Activated CD4-positive, alpha-beta T cell treated with anti-CD3 and anti-CD28 coated beads, Interleukin-10, Interleukin-2, amounts not matched to agents 100 ng/mL and 50 ng/mL, durations not matched to agents 16 hours and 8 hours (primary cell): ENCODE results near the gene DCAF7.

Source experiments
- DNase-seq: peaks from one replicate; pipeline ENCODE4 v3.0.0-alpha.2; 2020

DCAF7 gene

DNA sequence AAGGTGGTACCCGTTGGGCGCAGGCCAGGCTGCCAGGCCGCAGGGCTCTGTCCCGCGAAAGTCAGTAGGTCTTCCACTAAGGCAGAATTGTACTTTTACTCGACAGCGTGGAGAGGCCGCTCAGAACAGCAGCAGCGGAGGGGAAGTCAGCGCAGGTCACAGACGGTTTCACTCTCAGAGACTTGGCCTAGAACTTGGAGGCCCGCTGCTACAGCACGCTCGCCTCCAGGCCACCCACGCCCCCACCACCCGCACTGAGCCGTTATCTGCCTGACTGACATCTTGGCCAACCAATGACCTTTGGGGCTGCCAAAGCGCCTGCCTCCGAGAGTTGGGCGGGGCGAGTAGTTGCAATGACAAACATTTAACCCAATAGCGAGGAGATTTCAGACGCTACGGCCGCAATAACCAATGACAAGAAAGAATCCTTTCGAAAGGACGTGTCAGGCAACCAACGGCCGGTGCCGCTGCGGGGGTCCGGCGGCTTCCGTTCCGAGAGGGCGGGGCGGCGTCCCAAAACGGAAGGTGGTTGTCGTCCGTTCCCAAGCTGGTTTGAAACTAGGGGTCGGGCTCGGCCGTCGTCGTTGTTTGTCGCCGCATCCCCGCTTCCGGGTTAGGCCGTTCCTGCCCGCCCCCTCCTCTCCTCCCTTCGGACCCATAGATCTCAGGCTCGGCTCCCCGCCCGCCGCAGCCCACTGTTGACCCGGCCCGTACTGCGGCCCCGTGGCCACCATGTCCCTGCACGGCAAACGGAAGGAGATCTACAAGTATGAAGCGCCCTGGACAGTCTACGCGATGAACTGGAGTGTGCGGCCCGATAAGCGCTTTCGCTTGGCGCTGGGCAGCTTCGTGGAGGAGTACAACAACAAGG lies at the start of gene DCAF7:
Gene DCAF7 (plus strand): TSS at position 532 of the 871 bp plus-strand sequence. CDS start 201 bp downstream, at position 733.
- DNase-seq, result peak; percentile 100

DNA sequence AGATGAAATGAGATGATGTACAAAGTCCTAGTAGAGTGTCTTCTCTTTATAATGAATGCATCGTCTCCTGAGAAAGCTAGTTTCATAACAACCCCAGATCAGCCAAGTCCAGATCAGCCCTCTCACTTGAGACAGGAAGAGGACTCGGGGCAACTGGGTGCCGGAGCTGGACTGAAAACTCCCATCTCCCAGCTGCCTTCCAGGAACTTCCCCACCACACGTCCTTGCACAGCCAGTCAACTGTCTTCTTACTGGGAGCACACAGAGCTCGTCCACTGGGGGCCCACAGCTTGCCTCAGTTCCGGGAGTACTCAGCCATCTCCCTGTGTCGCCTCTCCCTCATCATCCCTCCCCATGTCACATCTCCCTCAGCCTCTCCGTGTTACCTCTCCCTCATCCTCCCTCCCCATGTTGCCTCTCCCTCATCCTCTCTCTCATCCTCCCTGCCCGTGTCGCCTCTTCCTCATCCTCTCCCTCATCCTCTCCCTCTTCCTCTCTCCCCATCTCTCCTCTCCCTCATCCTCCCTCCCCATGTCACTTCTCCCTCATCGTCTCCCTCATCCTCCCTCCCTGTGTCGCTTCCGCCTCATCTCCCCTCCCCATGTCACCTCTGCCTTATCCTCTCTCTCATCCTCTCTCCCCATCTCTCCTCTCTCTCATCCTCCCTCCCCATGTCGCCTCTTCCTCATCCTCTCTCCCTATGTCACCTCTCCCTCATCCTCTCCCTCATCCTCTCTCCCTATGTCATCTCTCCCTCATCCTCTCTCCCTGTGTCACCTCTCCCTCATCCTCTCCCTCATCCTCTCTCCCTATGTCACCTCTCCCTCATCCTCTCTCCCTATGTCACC lies 49.5 kb upstream of the DCAF7 start:
- DNase-seq, result no peak

GRCh38 chr17:63503341-63503705 lies 47.0 kb upstream of the DCAF7 start:
- no peak for DNase-seq

- DNase-seq, result no peak
These were observed 46.0 kb upstream of the DCAF7 start for GRCh38 chr17:63504261-63504660.

DNA sequence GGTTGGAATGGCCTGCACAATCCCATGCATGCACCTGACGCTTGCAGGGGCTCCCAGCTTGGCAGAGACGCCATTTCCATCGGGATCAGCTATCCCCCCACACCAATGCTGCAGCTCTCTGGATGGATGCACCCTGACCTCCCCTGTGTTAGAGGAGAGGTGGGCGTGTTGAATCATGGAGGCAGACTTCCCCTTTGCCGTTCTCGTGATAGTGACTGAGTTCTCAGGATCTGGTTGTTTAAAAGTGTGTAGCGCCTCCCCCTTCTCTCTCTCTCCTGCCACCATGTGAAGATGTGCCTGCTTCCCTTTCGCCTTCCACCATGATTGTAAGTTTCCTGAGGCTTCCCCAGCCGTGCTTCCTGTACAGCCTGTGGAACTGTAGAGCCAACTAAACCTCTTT lies 44.9 kb upstream of the DCAF7 start:
- no peak for DNase-seq

DNA sequence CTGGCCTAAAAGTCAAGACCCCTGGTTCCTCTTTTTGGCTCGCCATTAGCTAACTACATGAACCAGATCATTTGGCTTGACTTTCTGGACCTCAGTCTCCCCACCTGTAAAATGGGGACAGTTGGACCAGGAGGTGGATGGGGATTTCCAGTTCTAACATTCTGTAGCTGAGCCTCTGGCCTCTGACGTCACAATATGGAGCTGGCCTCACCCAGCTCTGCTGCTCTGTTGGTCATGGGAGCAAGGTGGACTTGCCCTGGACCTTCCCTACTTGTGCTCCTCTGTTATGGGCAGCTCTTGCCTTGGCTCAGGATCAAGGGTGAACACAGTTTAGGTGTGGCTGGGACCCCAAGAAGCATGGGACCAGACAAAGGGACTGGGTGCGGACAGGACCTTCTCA lies 43.6 kb upstream of the DCAF7 start:
- DNase-seq, result no peak

DNA sequence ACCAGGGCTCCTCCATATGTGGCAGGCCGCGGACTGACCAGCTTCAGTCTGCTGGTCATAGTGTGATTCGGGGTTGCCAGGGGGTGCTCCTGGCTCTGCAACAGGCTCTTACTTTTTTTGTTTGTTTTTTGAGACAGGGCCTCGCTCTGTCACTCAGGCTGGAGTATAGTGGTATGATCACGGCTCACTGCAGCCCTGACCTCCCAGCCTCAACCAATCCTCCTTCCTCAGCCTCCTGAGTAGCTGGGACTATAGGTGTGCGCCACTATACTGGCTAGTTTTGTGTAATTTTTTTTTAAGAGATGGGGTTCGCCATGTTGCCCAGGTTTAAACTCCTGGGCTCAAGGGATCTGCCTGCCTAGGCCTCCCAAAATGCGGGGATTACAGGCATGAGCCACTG lies 38.9 kb upstream of the DCAF7 start:
- no peak for DNase-seq

DNA sequence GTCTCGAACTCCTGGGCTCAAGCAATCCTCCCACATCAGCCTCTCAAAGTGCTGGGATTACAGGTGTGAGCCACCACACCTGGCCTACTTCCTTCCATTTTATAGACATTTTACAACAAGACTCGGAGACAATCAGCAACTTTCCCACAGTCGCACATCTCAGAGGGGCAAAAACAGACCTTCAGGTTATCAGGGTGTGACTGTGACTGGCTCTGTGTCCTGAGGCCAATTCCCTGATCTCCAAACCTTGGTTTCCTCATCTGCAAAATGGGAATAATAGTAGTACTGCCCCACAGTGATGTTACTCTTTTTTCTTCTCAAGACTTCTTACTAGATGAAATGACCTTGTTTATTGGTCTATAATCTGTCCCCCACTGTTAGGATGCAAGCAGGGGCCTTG lies 37.9 kb upstream of the DCAF7 start:
- no peak for DNase-seq

DNA sequence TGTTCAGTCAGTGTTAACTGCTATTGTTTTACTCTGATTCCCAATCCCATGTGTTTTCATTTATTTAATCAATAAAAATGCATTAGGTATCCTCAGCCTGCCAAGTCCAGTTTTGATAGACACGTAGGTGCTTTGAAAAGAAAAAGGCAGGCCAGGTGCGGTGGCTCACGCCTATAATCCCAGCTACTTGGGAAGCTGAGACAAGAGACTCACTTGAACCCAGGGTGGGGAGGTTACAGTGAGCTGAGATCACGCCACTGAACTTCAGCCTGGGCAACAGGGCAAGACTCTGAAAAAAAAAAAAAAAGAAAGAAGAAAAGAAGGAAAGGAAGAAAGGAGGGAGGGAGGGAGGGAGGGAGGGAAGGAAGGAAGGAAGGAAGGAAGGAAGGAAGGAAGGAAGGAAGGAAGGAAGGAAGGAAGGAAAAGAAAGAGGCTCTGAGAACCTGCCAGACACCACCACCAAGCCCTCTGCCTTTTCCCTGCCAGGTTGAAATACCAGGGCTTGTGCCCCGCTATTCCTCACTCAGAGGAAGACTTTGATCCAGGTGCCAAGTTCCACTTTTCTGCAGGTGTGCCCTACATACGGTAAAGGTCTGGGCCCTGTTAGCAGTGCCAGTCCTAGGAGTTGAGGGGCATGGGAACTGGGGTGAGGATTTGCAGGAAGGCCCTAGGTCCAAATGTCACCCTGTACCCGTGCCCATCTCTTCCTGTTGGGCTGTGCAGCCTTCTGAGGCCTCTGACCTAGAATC lies 37.2 kb upstream of the DCAF7 start:
- DNase-seq, result no peak

DNA sequence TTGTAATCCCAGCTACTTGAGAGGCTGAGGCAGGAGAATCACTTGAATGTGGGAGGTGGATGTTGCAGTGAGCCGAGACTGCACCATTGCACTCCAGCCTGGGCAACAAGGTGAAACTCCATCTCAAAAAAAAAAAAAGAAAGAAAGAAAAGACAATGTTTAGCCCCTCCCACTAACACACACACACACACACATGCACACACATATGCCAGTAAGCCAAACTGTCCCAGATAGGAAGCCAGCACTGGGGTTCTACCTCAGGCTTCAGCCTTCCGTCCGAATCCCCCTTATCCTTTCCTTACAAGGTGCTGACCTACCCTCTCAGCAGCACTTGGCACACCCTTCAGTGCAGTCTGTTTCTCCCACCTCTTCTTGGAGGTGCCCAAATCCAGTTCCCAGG lies 35.8 kb upstream of the DCAF7 start:
- DNase-seq, result no peak

- DNase-seq, result peak; percentile 4
These were observed 35.3 kb upstream of the DCAF7 start for GRCh38 chr17:63514974-63515373.

GRCh38 chr17:63515426-63515825 lies 34.9 kb upstream of the DCAF7 start:
- DNase-seq, result no peak

DNA sequence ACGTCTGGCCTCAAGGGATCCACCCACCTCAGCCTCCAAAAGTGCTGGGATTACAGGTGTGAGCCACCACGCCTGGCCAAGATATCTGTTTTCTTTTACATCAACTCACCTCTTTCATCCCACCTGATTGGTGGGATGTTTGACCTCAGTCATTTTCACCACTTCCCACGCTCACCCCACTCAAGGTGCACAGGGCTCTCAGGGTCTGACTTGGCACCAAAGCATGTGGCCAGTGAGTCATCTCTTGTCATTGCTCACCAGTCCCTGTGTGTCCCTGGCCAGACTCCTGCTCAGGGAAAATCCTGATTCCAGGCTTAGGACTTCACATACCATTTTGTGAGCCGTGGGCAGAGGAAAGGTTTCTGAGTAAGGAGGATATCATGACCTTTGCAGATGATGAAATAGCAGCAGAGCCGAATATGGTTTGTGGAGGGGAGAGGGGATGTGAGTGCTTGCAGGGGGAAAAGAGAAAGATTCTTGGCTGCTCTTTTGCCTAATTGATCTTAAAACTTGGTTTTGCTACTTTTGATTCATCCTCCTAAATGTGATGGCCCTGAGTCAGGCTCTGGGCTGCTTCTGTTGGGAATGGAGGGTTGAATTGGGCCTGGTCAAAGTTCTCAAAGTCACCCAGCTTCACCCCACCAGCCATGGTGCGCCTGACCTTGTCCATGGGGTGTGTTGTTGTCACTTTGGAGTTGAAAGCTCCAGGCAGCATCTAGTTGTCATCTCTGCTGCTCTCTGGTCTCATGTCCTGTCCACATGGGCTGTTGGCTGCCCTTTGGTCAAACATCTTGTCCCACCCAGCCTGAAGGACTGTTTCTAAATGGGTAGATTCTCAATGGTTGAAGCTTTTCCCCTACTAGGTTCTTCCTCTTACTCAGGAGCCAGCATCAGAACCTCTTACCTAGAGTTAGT lies 33.1 kb upstream of the DCAF7 start:
- peak; percentile 48 for DNase-seq

DNA sequence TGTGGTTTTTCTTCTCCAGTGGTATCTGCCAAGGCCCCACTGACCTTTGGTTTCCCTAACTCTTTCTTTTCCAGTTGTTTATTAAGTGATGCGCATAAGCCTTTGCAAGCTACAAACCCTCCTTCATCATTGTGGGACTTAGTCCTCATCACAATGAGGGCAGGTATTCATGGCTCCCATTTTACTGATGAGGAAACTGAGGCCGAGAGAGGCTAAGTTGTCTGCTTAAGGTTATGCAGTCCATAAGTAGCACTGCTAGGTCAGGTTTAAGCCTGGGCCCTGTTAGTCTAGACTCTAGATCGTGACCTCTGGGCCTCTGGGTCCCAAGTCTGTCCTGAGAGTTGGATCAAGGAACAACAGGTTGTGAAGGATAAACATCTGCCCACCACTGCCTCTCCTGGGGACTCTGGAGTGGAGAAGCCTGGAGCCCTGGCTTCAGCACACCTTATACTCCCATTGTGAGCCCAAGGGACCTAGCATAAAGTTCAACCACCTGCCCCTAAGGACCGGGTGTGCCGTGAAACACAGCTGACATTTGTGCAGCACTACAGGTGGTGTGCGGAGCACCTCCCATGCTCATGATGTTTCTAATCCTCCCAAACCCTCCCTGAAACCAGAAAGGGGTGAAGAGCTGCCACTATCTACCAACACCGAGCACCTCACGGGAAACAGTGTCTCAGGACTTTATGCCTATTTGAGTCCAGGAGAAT lies 32.3 kb upstream of the DCAF7 start:
- DNase-seq, result no peak

GRCh38 chr17:63519116-63519881 lies 31.0 kb upstream of the DCAF7 start:
- DNase-seq, result no peak

DNA sequence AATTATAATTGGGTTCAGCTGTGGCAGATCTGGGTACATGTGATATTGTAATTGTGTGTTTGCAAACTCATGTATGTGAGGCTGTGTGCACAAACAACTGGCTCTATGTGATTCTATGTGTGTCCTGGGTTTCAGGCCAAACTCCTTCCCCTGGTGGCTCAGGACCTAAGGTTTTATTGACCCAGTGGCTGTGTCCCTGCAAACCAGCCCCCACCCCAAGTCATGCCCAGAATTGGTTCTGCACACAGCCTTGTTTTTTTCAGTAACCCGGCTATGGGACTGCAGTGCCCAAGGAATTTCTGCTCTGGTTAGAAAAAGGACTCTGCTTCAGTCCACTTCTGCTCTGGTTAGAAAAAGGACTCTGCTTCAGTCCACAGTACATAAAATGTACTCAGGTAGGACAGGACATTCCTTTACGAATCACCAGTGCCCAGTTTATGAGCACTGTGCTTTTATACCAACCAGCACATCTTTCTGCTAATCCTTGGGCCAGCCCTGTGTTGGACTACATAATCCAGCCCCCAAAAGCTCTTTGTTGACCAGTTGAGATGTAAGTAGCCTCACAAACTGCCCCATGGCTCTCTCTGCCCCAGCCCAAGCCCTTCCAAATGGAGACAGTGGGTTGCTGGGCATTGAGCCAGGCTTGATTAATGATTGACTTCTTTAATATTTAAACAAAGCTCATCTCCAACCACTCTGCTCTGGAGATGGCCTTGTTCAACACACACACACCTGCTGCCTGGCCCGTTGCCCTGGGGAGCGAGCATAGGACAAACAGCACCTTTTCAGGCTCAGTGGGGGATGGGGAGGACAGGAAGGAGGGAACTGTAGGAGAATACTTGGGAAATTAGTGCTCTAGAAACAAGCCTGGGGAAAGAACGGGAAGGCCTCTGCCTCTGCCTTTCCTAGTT lies 30.1 kb upstream of the DCAF7 start:
- no peak for DNase-seq

DNA sequence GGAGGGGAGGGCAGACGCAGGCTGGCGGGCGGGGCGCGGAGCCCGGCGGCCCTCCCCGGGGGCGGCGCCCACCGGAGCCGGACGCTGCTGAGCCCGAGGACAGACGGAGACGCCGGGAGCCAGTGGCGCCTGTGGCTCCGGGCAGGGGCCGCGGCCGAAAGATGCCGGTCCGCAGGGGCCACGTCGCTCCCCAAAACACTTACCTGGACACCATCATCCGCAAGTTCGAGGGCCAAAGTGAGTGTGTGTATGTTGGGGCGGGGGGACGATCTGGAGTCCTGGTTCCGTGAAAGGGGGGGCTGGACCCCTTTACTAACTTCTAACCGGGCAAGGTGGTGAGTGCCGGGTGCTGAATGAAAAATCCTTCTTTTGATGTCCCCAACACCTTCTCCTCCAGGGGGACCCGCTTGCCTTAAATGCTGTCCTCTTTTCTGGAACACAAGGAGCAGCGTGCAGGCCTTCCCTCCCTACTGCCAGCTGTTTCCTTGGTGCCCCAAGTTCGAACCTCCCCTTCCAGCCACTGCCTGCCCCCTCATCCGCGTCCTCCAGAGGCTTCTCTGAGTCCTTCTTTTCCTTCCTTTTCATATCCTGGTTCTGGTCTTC lies 26.9 kb upstream of the DCAF7 start, which contains the start of gene KCNH6:
Gene KCNH6 (plus strand): TSS at position 106 of the 603 bp plus-strand sequence. CDS start 56 bp downstream, at position 162.
- no peak for DNase-seq

DNA sequence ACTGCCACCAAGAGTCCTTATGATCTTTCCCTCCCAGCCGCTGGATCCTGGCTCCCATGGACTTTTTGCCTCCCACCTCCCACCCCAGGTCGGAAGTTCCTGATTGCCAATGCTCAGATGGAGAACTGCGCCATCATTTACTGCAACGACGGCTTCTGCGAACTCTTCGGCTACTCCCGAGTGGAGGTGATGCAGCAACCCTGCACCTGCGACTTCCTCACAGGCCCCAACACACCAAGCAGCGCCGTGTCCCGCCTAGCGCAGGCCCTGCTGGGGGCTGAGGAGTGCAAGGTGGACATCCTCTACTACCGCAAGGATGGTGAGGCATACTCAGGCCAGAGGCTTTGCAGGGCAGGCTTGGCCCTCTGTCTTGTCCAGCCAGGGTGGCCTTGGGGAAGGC lies 26.2 kb upstream of the DCAF7 start:
- no peak for DNase-seq
